Non-pigmented ciliary epithelial cell (primary cell): Measurements from ENCODE around the gene HBS1L.

Source experiments
- DNase-seq: peaks from one replicate; pipeline ENCODE4 v3.0.0-alpha.2; 2010; ENCODE audit warnings: low read depth

Gene HBS1L

GRCh38 chr6:134999107-134999506 lies 55.5 kb downstream of the HBS1L start:
- no peak for DNase-seq

DNA sequence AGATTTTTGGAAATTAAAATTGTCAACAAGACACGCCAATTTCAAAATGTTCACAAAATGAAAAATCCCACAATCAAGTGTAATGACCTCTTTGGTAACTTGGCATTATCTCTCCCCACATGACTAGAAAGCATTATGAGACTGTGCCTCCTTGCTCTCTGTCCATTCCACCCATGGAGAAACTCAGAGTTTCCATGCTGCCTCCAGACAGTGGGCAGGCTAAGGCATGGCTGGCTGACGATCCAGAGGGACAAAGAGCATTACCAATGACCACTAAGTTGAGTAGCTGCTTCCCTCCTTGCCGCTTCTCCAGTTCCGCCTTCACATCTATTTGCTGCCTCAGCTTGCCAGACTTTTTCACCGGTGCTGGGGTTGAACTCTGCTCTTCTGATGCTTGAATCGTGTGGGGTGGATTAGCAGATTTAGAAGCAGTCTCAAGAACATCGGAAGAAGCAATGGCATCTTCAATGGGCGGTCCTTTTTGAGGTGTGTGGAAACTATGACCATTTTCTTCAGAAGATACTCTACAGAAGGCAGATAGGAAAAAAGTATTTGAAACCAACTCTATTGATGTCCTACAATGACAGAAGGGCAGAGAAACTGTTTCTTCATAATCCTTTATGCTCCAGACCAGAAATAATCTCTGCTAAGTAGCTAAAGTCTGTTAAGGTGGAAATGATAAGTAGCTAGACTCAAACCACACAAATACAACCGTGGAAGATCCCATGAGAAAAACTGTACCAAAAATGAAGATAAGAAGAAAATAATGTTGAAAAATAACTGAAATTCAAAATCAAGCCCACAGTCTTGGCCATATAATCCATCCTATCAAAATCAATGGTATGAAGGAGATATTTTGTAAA lies 57.3 kb downstream of the HBS1L start:
- DNase-seq = no peak

DNA sequence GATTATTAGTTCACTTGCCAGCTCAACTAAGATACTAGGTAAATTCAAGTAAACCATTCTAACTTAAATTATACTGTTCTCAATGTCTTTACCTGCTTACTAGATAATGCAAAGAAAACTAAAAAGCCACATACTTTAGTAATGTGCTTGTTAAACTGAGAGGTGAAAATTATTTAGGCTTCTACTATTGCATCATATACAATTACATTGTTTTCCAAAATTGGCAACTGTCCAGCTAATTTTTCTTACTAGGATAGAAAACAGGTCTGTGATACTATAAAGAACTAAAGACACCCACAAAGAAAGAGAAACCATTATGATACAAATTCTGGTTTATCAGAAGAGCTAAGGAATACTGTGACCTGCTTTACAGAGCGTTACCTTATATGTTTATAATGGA lies 59.1 kb downstream of the HBS1L start:
- DNase-seq = no peak

GRCh38 chr6:134994431-134994830 lies 60.2 kb downstream of the HBS1L start:
- no peak for DNase-seq

DNA sequence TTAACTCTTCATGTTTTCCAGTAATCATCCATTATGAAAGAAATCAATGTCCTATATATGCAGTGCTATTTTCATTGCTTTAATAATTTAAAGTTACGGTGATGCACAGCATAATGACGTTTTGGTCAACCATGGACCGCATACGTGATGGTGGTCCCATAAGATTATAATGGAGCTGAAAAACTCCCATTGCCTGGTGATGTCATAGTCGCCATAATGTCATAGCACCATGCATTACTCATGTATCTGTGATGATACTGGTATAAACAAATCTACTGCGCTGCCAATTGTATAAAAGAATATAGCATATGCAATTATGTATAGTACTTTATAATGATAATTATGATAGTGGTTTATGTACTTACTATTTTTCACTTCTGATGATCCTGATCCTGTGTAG lies 62.5 kb downstream of the HBS1L start:
- no peak for DNase-seq

DNA sequence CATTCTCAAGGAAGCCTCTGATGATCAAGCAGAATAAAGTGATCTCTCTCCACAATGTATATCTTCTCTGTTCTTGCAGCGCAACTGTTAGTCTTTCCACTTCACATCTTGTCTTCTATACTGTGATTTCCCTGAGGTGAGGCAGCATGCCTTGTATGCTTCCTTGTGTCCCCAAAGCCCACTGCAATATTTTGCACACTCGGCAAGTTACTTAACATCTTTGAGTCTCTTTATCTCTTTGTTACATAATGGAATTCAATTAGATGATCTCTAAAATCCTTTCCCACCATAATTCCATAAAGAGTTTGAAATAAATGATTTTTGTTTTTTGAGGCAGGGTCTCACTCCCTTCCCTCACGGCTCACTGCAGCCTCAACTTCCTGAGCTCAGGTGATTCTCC lies 64.4 kb downstream of the HBS1L start:
- no peak for DNase-seq

GRCh38 chr6:134984821-134985220 lies 69.8 kb downstream of the HBS1L start:
- peak; percentile 14 for DNase-seq

DNA sequence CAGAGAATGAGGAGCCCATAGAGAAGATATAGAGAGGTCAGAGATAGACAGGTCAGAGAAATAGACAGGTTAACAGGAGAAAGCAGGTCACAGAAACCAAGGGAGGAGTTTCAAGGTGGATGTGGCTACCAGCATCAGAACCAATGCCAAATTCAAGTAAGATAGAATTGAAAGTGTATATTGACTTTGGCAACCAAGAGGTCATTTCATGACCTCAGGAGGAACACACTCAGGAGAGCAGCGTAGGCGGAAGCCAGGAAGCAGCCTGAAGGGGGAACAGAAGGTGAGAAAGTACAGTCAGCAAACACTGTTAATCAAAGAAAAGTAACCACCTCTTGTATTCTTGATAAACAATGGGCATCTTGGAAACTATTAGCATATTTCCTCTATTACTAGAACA lies 70.8 kb downstream of the HBS1L start:
- DNase-seq = no peak

DNA sequence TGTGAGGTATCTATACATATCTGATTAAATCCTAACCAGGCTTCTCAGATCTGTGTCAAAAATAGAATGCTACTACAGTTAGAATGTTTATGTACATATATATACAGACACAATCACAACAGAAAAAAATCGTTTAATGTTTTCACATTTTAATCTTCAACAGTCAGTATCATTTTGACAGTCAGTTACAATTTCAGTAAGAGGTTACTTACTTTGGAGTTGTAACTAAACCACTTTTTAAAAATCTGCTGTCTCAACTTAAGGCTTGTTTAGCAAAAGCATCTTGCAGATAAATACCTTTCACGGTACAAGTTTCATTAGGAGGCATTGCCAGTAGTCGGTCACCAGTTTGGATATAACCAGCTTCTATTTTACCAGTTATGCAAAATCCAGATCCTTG lies 72.5 kb downstream of the HBS1L start:
- no peak for DNase-seq

DNA sequence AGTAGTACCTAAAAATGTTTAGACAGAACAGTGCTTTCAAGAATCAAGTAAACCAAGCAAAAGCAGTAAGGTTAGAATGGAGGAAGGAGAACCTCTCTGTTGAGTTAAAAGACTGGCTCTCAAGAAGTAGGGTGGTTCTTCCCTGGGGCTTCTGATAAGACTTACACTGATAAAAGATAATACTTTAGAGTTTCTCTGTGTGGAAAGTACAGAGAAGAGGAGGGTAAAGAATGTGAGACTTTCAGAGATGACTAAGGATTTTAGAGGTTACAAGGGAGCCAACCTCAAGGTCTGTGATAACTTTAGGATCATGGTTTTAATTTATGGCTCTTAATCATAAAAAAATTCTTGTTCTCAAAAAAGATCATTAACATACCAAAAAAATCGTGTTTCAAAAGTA lies 73.8 kb downstream of the HBS1L start:
- no peak for DNase-seq

GRCh38 chr6:134979142-134979541 lies 75.5 kb downstream of the HBS1L start:
- DNase-seq = no peak

- DNase-seq = no peak
These were observed 80.3 kb downstream of the HBS1L start for GRCh38 chr6:134974370-134974769.

DNA sequence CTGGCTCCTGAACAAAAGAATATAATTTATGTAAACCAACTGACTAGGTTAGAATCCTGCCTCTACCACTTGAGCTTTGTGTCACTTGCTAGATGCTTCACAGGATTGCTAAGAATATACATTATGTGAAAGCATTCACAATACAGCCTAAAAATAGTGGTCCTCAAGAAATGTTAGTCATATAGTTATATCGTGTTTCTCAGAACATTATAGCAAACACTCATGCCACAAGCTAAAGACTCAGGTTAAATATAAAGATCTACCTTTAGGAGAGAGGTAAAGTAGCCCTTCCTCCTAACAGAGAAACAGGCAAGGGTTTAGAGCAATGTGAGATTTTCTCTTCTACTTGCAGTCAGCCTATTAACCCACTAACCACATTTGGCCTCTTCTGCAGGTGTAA lies 86.9 kb downstream of the HBS1L start:
- DNase-seq = no peak

GRCh38 chr6:134964451-134965203 lies 90.0 kb downstream of the HBS1L start:
- no peak for DNase-seq

DNA sequence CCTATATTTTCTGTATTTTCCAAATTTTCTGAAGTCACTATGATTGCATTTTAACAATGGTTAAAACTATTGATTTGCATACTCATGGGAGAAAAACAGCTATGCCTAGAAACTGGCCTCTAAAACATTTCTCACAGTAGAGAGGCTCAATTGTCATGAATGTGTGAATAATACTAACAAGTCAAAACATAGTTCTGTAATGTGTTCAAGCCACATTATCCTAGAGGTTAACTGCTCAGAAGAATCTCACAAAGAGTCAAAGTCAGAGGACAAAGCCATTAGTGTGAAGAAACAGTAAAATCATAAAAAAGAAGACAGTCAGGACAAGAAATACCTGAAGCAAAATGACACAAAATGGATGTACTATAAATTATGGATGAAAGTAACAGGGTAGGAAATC lies 92.2 kb downstream of the HBS1L start:
- no peak for DNase-seq

DNA sequence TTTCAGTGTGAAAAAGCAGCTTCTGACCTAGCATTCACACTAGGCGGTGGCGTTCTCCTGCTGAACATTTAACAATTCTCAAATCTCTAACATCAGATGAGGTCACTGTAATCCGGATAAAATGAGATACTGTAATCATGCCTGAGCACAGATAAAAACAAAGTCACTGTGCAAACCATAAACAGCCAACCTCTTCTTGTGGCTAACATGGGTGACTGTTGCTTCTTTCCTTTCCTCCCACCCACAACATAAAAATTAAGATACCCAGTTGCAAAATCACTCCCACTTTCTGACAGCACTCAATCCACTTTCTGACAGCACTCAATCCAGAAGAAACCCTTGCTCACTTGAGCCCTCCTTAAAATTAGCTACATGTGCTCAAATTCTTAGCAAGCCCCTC lies 93.3 kb downstream of the HBS1L start:
- DNase-seq = no peak

DNA sequence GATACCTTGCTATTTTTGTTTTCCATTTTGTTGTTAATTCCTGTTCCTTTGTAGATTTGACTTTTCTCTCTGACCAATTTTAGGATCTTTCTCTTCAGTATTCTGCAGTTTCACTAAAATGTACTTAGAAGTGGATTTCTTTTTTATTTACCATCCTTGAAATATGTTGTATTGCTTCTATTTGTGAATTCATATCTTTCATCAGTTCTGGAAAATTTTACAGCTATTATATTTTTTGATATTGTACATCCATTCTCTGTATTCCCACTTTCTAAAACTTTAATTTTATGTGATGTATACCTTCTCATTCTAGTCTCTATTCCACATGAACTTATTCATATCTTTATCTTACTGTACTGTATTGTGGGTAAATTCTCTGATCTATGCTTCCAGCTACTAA lies 95.0 kb downstream of the HBS1L start:
- no peak for DNase-seq

DNA sequence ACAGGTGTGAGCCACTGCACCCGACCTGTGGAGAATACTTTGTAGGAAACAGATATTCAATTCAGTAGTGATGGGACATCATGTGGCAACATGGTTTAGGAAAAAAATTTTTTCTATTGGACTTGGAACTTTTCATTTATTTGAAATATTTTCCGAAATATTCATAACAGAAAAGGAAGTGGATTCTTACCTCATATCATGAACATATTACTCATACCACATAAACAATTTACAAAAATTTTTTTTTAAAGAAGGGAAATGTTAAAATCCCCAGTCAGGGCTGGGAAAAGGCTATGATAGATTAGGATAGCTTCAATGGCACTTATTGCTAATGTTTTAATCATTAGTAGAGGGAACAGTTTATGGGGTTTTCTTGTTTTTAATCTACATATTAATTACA lies 97.9 kb downstream of the HBS1L start:
- no peak for DNase-seq

DNA sequence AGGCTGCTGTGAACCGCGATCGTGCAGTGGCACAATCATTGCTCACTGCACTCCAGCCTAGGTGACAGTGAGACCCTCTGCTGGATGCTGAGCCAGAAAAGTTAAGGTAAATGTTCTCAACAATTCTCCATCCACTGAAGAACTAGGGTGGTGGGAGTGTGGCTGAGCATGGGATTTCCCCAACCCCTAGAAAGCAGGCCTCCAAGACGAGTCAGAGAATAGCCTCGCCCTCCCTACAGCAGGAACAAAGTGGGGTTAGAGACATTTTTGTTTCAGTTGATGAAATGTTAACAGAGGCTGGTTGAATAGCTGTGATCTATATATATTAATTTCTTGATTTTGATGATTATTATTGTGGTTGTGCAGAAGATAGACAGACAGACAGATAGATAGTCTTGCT lies 98.6 kb downstream of the HBS1L start:
- DNase-seq = no peak

GRCh38 chr6:134954272-134955000 lies 100.2 kb downstream of the HBS1L start:
- no peak for DNase-seq

GRCh38 chr6:134951494-134952263 lies 102.9 kb downstream of the HBS1L start:
- DNase-seq = no peak

GRCh38 chr6:134950482-134950881 lies 104.1 kb downstream of the HBS1L start:
- no peak for DNase-seq
